GM18517 (cell line): Measurements from ENCODE around the gene IRF2BP1.
"Not testable (repeated sequence)": the region's sequence is repeated elsewhere in the genome, so short reads cannot be mapped to it uniquely, and the experiment has no call there.

Source experiments
- ATAC-seq: cut with Tn5 transposase; IDR thresholded peaks from one replicate; pipeline ENCODE4 v1.9.1; 2021; ENCODE audit warnings: mild to moderate bottlenecking, moderate library complexity; ENCODE audit not compliant: unreplicated experiment

The IRF2BP1 gene

GRCh38 chr19:45882652-45883585, 3.0 kb downstream of the IRF2BP1 start:
- no peak for ATAC-seq

GRCh38 chr19:45881909-45882528, 3.9 kb downstream of the IRF2BP1 start:
- ATAC-seq = no peak

- ATAC-seq = no peak
These were observed 4.6 kb downstream of the IRF2BP1 start for GRCh38 chr19:45881082-45881908.

GRCh38 chr19:45879971-45880370, 6.0 kb downstream of the IRF2BP1 start:
- ATAC-seq = no peak

GRCh38 chr19:45879055-45879454, 6.9 kb downstream of the IRF2BP1 start:
- no peak for ATAC-seq

GRCh38 chr19:45878043-45878794, 7.7 kb downstream of the IRF2BP1 start:
- ATAC-seq = no peak

- no peak for ATAC-seq
These were observed 9.3 kb downstream of the IRF2BP1 start for GRCh38 chr19:45876411-45877197.

- no peak for ATAC-seq
These were observed 9.9 kb downstream of the IRF2BP1 start for GRCh38 chr19:45876161-45876410.

GRCh38 chr19:45874620-45874966, 11.3 kb downstream of the IRF2BP1 start:
- no peak for ATAC-seq

- no peak for ATAC-seq
These were observed 12.6 kb downstream of the IRF2BP1 start for GRCh38 chr19:45873219-45873772.

- no peak for ATAC-seq
These were observed 13.6 kb downstream of the IRF2BP1 start for GRCh38 chr19:45872095-45872919.

GRCh38 chr19:45870798-45871197, 15.1 kb downstream of the IRF2BP1 start:
- no peak for ATAC-seq

- not testable (repeated sequence) for ATAC-seq
These were observed 18.7 kb downstream of the IRF2BP1 start for GRCh38 chr19:45867241-45867640.

- no peak for ATAC-seq
These were observed 19.4 kb downstream of the IRF2BP1 start for GRCh38 chr19:45866400-45867176.

GRCh38 chr19:45865269-45865948, 20.5 kb downstream of the IRF2BP1 start:
- ATAC-seq = no peak

GRCh38 chr19:45864629-45865082, 21.3 kb downstream of the IRF2BP1 start:
- ATAC-seq = no peak

- ATAC-seq = no peak
These were observed 21.9 kb downstream of the IRF2BP1 start, which contains the start of gene FOXA3 for GRCh38 chr19:45863840-45864628. TSS of gene FOXA3 (plus strand) at chr19:45864326. CDS start at chr19:45864457, 131 bp downstream.
